Hematopoietic multipotent progenitor cell treated with erythropoietin and hydrocortisone succinate and interleukin-3 and kit ligand, for 6 days (in vitro differentiated cells): ENCODE results near the gene PVR.
"Not testable (repeated sequence)": the region's sequence is repeated elsewhere in the genome, so short reads cannot be mapped to it uniquely, and the experiment has no call there.

Experiments
- DNase-seq: peaks from one replicate; pipeline ENCODE4 v3.0.0-alpha.2; 2015

The PVR gene

GRCh38 chr19:44646049-44646416 is 2.3 kb downstream of the PVR start:
- no peak for DNase-seq

GRCh38 chr19:44647144-44647543 is 3.4 kb downstream of the PVR start:
- no peak for DNase-seq

- DNase-seq, result no peak
These were observed 5.0 kb downstream of the PVR start for GRCh38 chr19:44648631-44649251.

- DNase-seq, result no peak
These were observed 6.0 kb downstream of the PVR start for GRCh38 chr19:44649578-44650145.

- DNase-seq, result no peak
These were observed 9.6 kb downstream of the PVR start for GRCh38 chr19:44653343-44653742.

- DNase-seq, result peak; percentile 87
These were observed 10.5 kb downstream of the PVR start for GRCh38 chr19:44653977-44654774.

- DNase-seq, result peak; percentile 82
These were observed 13.7 kb downstream of the PVR start for GRCh38 chr19:44657211-44657921.

GRCh38 chr19:44658069-44658733 is 14.5 kb downstream of the PVR start:
- peak; percentile 29 for DNase-seq

GRCh38 chr19:44660081-44660480 is 16.4 kb downstream of the PVR start:
- DNase-seq, result no peak

GRCh38 chr19:44661205-44661604 is 17.5 kb downstream of the PVR start:
- no peak for DNase-seq

GRCh38 chr19:44661904-44662303 is 18.2 kb downstream of the PVR start:
- no peak for DNase-seq

- no peak for DNase-seq
These were observed 19.1 kb downstream of the PVR start for GRCh38 chr19:44662691-44663385.

- no peak for DNase-seq
These were observed 20.3 kb downstream of the PVR start for GRCh38 chr19:44663996-44664395.

- no peak for DNase-seq
These were observed 21.3 kb downstream of the PVR start for GRCh38 chr19:44664976-44665375.

- DNase-seq, result peak; percentile 23
These were observed 23.3 kb downstream of the PVR start for GRCh38 chr19:44666852-44667556.

GRCh38 chr19:44668985-44669764 is 25.5 kb downstream of the PVR start:
- DNase-seq, result no peak

- not testable (repeated sequence) for DNase-seq
These were observed 26.3 kb downstream of the PVR start for GRCh38 chr19:44670027-44670426.

GRCh38 chr19:44671400-44671799 is 27.7 kb downstream of the PVR start, which contains the start of gene CEACAM19:
TSS of gene CEACAM19 (plus strand) at chr19:44671482. CDS start at chr19:44671932, 450 bp downstream.
- DNase-seq, result no peak

- DNase-seq, result no peak
These were observed 28.5 kb downstream of the PVR start for GRCh38 chr19:44672226-44672625.

- DNase-seq, result no peak
These were observed 29.8 kb downstream of the PVR start for GRCh38 chr19:44673510-44673909.

GRCh38 chr19:44675521-44675920 is 31.8 kb downstream of the PVR start:
- DNase-seq, result no peak
